ACC112 (cell line): ENCODE measurements around the gene ADISSP.

Experiments used
- H2AFZ ChIP-seq: fragments of 200-600 bp; sonication (generic); one replicate; pipeline ENCODE4 v1.6.0; 2017; ENCODE audit warnings: antibody characterized with exemption, low read length; ENCODE audit not compliant: unreplicated experiment
- H3K27ac ChIP-seq: fragments of 200-600 bp; sonication (generic); 2 replicates; pipeline ENCODE4 v1.5.1; 2014; ENCODE audit warnings: low read depth, mild to moderate bottlenecking, antibody characterized with exemption, low read length, moderate library complexity
- H3K27me3 ChIP-seq: fragments of 200-600 bp; sonication (generic); 2 replicates; pipeline ENCODE4 v1.6.1; 2014; ENCODE audit warnings: mild to moderate bottlenecking, antibody characterized with exemption, low read length, moderate library complexity, mixed read lengths; ENCODE audit not compliant: insufficient read depth
- H3K36me3 ChIP-seq: fragments of 200-600 bp; sonication (generic); 2 replicates; pipeline ENCODE4 v1.6.1; 2016; ENCODE audit warnings: mild to moderate bottlenecking, antibody characterized with exemption, low read length, moderate library complexity, mixed read lengths; ENCODE audit not compliant: insufficient read depth
- H3K4me1 ChIP-seq: fragments of 200-600 bp; sonication (generic); one replicate; pipeline ENCODE4 v1.6.1; 2016; ENCODE audit warnings: low read length, mixed read lengths; ENCODE audit not compliant: insufficient read depth, unreplicated experiment, control insufficient read depth
- H3K4me3 ChIP-seq: fragments of 200-600 bp; sonication (generic); 2 replicates; pipeline ENCODE4 v1.5.1; 2014; ENCODE audit warnings: mild to moderate bottlenecking, low read depth, low read length
- H3K79me2 ChIP-seq: fragments of 200-600 bp; sonication (generic); one replicate; pipeline ENCODE4 v1.6.0; 2016; ENCODE audit warnings: low read length; ENCODE audit not compliant: control insufficient read depth, unreplicated experiment, insufficient read depth

Gene ADISSP

GRCh38 chr20:3744806-3745685 lies 22.5 kb downstream of the ADISSP start:
- no peaks in the 10 kb centered on the region for H3K4me1 ChIP-seq
- H3K79me2 ChIP-seq: no peaks in the 10 kb centered on the region
- no peak overlapping the region for H2AFZ ChIP-seq
- no peaks in the 10 kb centered on the region for H3K36me3 ChIP-seq
- H3K27ac ChIP-seq: no peak overlapping the region
- no peaks in the 10 kb centered on the region for H3K27me3 ChIP-seq
- no peak overlapping the region for H3K4me3 ChIP-seq

DNA sequence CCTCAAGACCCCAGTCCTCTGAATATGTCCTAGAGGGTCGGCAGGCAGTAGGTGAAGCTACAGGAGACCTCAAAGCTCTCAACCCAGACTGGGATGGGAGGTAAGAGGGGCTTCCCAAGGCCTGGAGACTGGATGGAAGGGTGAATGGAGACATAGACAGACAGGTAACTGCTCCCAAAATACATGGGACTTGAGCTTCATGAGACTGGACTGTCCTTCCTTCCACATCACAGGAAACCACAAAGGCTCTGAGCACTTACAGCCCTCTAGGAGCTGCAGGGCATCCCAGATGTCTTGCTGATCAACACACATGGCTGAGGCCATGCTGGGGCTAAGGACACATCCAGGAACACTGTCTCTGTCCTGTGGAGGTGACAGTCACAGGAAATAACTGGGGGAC lies 23.5 kb downstream of the ADISSP start:
- H2AFZ ChIP-seq: no peak overlapping the region
- H3K27ac ChIP-seq: no peak overlapping the region
- no peaks in the 10 kb centered on the region for H3K27me3 ChIP-seq
- H3K4me3 ChIP-seq: no peak overlapping the region
- H3K79me2 ChIP-seq: no peaks in the 10 kb centered on the region
- no peaks in the 10 kb centered on the region for H3K4me1 ChIP-seq
- H3K36me3 ChIP-seq: no peaks in the 10 kb centered on the region

- Histone ChIP-seq H3K79me2 (no peaks in the 10 kb centered on the region), H3K27me3 (no peaks in the 10 kb centered on the region), H3K4me1 (no peaks in the 10 kb centered on the region), H2AFZ (no peak overlapping the region), H3K4me3 (no peak overlapping the region), H3K27ac (no peak overlapping the region), H3K36me3 (no peaks in the 10 kb centered on the region)
These were observed 24.3 kb downstream of the ADISSP start for GRCh38 chr20:3743251-3743650.

DNA sequence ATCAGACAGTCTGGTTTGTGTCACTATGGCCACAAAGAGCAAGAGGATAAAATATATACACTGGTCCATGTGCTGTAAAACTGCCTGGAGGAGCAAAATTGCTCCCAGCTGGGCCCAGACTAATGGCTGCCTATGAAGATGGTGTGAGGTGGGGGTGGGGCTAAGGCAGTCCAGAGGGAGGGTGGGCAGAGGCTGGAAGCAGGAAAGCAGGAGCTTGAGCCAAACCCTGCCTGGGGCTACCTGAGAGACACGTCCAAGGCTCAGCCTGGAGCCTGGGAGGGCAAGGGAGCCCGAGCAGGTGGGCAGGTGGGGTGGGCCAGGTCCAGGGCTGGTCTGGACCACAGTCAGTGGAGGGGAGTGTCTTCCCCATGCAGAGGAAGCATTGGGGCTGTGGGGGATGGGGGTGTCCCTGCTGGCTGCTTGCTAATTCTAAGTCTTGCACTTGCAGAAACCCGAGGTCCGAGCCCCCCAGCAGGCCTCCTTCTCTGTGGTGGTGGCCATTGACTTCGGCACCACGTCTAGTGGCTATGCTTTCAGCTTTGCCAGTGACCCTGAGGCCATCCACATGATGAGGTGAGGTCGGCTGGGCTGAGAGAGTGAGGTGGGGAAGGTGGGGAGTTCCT lies 25.6 kb downstream of the ADISSP start:
- Histone ChIP-seq H3K79me2 (no peaks in the 10 kb centered on the region), H3K27me3 (no peaks in the 10 kb centered on the region), H2AFZ (no peak overlapping the region), H3K36me3 (no peaks in the 10 kb centered on the region), H3K4me1 (no peaks in the 10 kb centered on the region), H3K4me3 (no peak overlapping the region), H3K27ac (no peak overlapping the region)

DNA sequence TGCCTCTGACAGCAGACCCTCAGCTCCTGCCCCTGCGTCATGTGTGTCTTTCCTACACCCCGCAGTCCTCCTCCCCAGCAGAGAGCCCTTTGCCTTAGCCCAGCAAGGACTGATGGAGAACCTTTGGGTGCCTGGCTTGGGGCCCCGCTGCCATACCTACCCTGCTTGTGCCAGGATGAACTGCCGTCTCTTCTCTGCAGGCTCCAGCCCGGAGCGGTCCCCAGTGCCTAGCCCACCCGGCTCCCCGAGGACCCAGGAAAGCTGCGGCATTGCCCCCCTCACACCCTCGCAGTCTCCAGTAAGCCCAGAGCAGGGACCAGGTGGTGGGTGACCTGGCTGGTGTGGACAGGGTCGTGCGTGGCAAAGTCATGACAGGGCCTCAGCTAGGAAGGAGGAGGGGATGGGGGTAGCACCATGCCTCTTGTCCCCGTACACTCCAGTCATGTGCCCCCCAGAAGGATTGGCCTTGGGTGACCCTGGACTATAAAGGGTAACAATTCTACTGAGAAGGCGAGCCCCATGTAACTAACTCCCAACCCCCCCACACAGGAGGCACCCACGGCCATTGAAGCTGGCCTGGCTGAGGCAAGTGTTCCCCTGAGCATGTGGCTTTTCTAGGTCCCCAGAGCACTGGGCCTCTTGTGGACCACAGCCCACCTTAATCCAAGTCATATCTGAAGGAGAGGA lies 26.8 kb downstream of the ADISSP start:
- Histone ChIP-seq H3K27me3 (no peaks in the 10 kb centered on the region), H3K4me3 (no peak overlapping the region), H3K27ac (no peak overlapping the region), H3K36me3 (no peaks in the 10 kb centered on the region), H2AFZ (no peak overlapping the region), H3K4me1 (no peaks in the 10 kb centered on the region), H3K79me2 (no peaks in the 10 kb centered on the region)

DNA sequence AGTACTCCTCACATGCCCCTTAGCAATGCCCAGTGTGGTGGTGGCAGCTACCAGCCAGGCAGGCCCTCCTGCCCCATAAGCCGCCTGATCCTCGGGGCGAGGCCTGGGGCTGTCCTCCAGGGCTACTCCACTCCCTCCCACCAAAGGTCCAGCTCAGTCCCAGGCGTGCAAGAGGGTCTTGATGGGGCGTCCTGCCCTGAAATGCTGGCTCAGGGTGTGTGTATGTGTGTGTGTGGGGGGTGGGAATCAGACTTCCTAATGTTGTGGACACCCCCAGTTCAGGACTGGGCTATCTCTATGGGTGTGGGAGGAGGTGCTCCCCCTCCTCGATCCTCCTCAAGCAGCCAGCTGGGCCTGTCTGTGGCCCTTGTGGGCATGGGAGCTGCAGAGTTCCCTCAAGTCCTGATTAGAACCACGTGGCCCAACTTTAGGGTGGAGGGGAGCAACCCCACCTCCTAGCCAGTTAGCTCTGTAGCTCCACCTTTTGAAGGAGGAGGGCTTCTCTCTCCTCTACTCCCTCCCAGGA lies 27.6 kb downstream of the ADISSP start:
- no peaks in the 10 kb centered on the region for H3K4me1 ChIP-seq
- H2AFZ ChIP-seq: no peak overlapping the region
- no peaks in the 10 kb centered on the region for H3K27me3 ChIP-seq
- no peak overlapping the region for H3K27ac ChIP-seq
- no peaks in the 10 kb centered on the region for H3K79me2 ChIP-seq
- no peak overlapping the region for H3K4me3 ChIP-seq
- H3K36me3 ChIP-seq: no peaks in the 10 kb centered on the region

DNA sequence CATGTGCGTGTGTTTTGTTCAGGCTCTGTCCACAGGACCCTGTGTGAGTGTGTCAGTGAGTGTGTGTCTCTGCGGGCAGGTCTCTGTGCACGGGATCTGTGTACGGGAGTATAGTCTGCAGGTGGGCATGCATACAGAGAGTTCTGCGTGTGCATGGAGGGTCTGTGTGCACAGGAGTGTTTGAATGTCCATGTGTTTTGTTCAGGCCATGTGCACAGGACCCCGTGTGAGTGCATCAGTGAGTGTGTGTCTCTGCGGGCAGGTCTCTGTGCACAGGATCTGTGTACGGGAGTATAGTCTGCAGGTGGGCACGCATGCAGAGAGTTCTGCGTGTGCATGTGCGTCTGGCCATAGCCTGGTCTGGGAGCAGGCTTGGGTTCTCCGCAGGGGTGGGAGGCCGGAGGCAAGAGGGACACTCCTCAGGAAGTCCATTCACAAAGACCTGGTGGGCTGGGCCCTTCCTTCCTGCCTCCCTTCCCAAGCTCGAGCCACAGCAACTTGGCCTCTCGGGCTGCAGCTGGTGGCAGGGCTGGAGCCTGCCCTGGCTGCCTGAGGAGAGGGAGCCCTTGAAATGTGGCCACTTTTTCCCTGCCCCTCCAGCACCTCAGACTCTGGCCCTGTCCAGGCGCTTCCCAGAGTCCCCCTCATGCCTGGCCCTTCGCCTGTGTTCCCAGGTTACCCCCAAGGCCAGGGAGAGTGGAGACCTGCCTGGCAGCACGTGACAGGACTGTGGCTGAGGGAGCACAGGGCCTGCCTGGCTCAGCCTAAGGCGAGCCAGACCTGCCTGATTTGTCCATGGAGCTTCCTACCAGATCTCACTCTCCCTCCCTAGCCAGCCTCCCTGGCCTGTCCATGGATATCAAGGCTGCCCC lies 28.3 kb downstream of the ADISSP start:
- Histone ChIP-seq H3K4me3 (no peak overlapping the region), H3K4me1 (no peaks in the 10 kb centered on the region), H3K27me3 (no peaks in the 10 kb centered on the region), H2AFZ (no peak overlapping the region), H3K27ac (no peak overlapping the region), H3K79me2 (no peaks in the 10 kb centered on the region), H3K36me3 (no peaks in the 10 kb centered on the region)

GRCh38 chr20:3738111-3739053 lies 29.2 kb downstream of the ADISSP start:
- no peak overlapping the region for H3K4me3 ChIP-seq
- no peaks in the 10 kb centered on the region for H3K36me3 ChIP-seq

DNA sequence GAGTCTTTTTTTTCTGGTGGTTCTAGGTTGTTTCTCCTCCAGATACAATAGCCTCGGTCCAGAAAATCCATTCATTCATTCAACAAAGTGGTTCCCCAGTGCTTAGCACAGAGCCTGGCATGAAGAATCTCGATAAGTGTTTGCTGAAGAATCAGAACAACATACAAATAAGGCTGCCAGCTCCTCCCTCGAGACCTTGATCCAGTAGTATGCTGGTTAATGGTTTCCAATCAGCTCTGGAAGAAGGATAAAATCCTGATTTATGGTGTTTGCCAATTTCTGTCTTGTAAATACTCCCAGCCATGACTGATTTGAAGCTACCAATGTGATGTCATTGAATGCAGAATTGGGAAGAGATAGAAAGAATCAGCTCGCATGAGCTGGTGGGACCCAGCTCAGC lies 31.8 kb downstream of the ADISSP start:
- no peak overlapping the region for H3K4me3 ChIP-seq
- no peaks in the 10 kb centered on the region for H3K36me3 ChIP-seq
- H3K27ac ChIP-seq: no peak overlapping the region
- no peak overlapping the region for H2AFZ ChIP-seq
- H3K4me1 ChIP-seq: no peaks in the 10 kb centered on the region
- peaks cover 25% of the 10 kb centered on the region for H3K27me3 ChIP-seq
- no peaks in the 10 kb centered on the region for H3K79me2 ChIP-seq

More at GRCh38 chr20:3738111-3739053, 29.2 kb downstream of the ADISSP start:
- no peaks in the 10 kb centered on the region for H3K4me1 ChIP-seq
- H2AFZ ChIP-seq: no peak overlapping the region
- no peaks in the 10 kb centered on the region for H3K79me2 ChIP-seq
- peaks cover 1% of the 10 kb centered on the region; the same call in 1 of the 2 replicates for H3K27me3 ChIP-seq
- no peak overlapping the region for H3K27ac ChIP-seq
